ENCODE data around the gene DISC1. TPM values are rescaled to one million over a fixed set of nuclear protein-coding genes. Genes with fewer than 3 reads are reported as not detected.

Gene DISC1
- total and polyA plus RNA-seq, 2 of the 13 experiments (the other 11 are each of a cell fraction or from before 2014, with no cell fraction given) = 4.2 to 4.6 TPM

- CTCF ChIA-PET (ENCODE audit: low intra/inter-chr PET ratio, low total read pairs) = no interaction called here
- H3K4me1 ChIP-seq (ENCODE audit: insufficient read depth, low read length) = no peaks in the 10 kb centered on the region
Measured at GRCh38 chr1:231814521-231814920, 187.9 kb downstream of the DISC1 start.

More at GRCh38 chr1:231814521-231814920, 187.9 kb downstream of the DISC1 start:
- Histone ChIP-seq H3K4me2 (ENCODE audit: low read depth, low read length) (no peak overlapping the region), H3K79me2 (ENCODE audit: insufficient read depth, low read length) (no peaks in the 10 kb centered on the region), H3K9me3 (ENCODE audit: low read length) (no peaks in the 10 kb centered on the region), H3K27me3 (ENCODE audit: control insufficient read depth in 1 of 2, insufficient read depth in 2 of 2, low read length in 2 of 2) (no peaks in the 10 kb centered on the region), H3K27ac (ENCODE audit: extremely low read length, insufficient read depth, low read length) (no peak overlapping the region), H3K9ac (ENCODE audit: insufficient read depth, low read depth, low read length) (no peak overlapping the region), H3K4me3 (replicated peaks in 1 of 3; ENCODE audit: insufficient read depth in 1 of 3, low read depth in 2 of 3, low read length in 3 of 3) (no peak overlapping the region), H3K36me3 (replicated peaks in 1 of 2; ENCODE audit: control insufficient read depth in 1 of 2, insufficient read depth in 2 of 2, low read length in 2 of 2) (peaks cover 2 to 7% of the 10 kb centered on the region in 2 experiments; a peak in 2 of 5 replicates), H4K20me1 (ENCODE audit: insufficient read depth, low read length) (no peaks in the 10 kb centered on the region), H2AFZ (ENCODE audit: low read length) (no peak overlapping the region)
- no peak for FAIRE-seq
- POLR2A ChIA-PET = no interaction called here
- in situ Hi-C loops (cut with HindIII; ENCODE audit: extremely low pct_ligation_motif_present, low pct_unique_long_range_greater_than_20kb) (no loop called here), intact Hi-C loops (cut with micrococcal nuclease; ENCODE audit: unreplicated experiment) (no loop called here)
- TF ChIP-seq ZNF792 (CRISPR knock-in tag; IDR thresholded peaks at IDR 0.05) = no peak
- TF ChIP-seq IKZF1 (IDR thresholded peaks at IDR 0.05) = no peak
- TF ChIP-seq IRF9 (CRISPR knock-in tag; IDR thresholded peaks at IDR 0.05; ENCODE audit: borderline replicate concordance) = no peak
- TF ChIP-seq ZNF451 (CRISPR knock-in tag; IDR thresholded peaks at IDR 0.05) = no peak
- TF ChIP-seq ARID3A (IDR thresholded peaks at IDR 0.05; ENCODE audit: low read depth, low read length) = no peak
- no peak for TF ChIP-seq SRSF1 (optimal IDR thresholded peaks at IDR 0.05; ENCODE audit: low read depth, low read length)
- no peak for TF ChIP-seq ZNF614 (CRISPR knock-in tag; IDR thresholded peaks at IDR 0.05; ENCODE audit: borderline replicate concordance)
- no peak for TF ChIP-seq XBP1 (CRISPR knock-in tag; IDR thresholded peaks at IDR 0.05)
- TF ChIP-seq MBNL3 (CRISPR knock-in tag; conservative IDR thresholded peaks at IDR 0.05) = no peak
- TF ChIP-seq JDP2 (CRISPR knock-in tag; IDR thresholded peaks at IDR 0.05; ENCODE audit: borderline replicate concordance) = no peak
- no peak for TF ChIP-seq GABPA (IDR thresholded peaks at IDR 0.05; ENCODE audit: low read depth, low read length)
- no peak for TF ChIP-seq GABPA (CRISPR knock-in tag; IDR thresholded peaks at IDR 0.05; ENCODE audit: low read depth)
- TF ChIP-seq ZBED4 (CRISPR knock-in tag; IDR thresholded peaks at IDR 0.05; ENCODE audit: borderline replicate concordance) = no peak
- DNase-seq (ENCODE audit: low spot score) = no peak
- BruUV-seq (replicated peaks) = no TSS peak
- WGBS (ENCODE audit: low lambda C conversion rate) = 97% methylated on average over 4 of the region's 4 CpGs
- no peak for ATAC-seq
